ENCODE measurements around the gene JAZF1.
"Not testable (repeated sequence)": the region's sequence is repeated elsewhere in the genome, so short reads cannot be mapped to it uniquely, and the experiment has no call there.

Gene JAZF1

DNA sequence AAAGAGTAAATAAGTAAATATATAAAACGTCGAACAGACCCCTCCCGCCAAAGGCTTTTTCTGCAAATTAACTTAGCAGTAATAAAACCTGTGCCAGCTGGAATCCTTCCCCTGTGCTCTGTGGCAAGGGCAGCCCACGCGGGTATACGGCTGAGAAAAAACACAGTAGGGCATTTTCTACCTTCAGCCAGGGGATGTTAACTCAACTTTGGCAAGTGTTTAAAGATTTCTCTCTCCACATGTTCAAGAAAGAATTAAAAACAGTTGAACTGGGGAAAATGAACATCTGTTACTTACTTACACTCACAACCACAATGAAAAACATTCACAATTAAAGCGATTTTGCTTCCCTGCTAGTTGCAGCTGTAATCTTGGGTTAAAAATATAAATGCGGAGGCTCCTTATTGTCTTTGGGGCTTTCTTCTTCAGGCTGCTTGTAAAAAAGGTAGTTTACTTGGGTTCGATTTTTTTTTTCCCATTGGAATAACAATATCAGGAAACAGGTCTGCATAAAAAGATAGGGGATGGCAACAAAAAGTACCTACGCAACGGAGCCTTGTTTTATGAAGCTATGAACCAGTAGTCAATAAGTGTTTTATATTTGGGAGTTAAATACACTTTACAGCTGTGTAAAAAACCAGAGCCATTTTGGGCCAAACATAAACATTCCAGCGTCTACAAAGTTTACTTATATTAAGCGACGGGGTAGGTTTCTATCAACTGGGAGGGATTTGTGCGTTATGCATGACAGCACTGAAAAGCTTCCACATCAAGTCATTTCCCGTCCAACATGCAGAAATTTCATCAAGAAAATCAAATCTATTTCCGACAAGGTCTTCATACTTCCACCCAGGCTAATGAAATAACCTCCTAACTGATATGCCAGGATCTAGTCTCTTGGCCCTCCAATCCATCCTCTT is 308.0 kb downstream of the JAZF1 start:
- no peaks in the 10 kb centered on the region for H3K9me3 Mint-ChIP-seq
- H3K36me3 Mint-ChIP-seq, result peaks cover 18 to 32% of the 10 kb centered on the region in 2 donors
- ATAC-seq (replicated peaks), result no peak

DNA sequence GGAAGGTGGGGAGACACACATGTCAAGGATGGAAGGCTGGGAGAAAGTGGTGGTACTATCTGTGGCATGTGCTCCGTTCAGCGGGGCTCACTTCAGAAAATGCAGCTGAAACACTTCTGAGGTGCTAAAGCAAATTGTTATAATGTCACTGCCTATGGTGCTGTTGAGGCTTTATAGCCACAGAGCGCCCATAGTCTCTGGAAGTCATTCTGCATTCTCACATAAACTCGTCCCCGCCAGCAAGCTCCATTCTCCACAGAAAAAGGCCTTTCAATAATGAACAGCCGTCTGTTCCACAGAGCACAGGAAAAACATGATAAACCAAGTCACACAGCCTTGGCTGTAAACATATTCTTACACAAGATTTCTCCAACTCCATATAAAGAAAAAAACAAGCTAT is 308.7 kb downstream of the JAZF1 start:
- Mint-ChIP-seq H3K27me3 (no peaks in the 10 kb centered on the region), H3K27ac (no peak overlapping the region)
- ATAC-seq (replicated peaks), result no peak

More for the DNA sequence above, 308.0 kb downstream of the JAZF1 start:
- Mint-ChIP-seq H3K27ac (no peak overlapping the region), H3K27me3 (no peaks in the 10 kb centered on the region), H3K4me1 (peaks cover 0 to 5% of the 10 kb centered on the region in 2 donors), H3K4me3 (no peak overlapping the region)
- no peak for DNase-seq

DNA sequence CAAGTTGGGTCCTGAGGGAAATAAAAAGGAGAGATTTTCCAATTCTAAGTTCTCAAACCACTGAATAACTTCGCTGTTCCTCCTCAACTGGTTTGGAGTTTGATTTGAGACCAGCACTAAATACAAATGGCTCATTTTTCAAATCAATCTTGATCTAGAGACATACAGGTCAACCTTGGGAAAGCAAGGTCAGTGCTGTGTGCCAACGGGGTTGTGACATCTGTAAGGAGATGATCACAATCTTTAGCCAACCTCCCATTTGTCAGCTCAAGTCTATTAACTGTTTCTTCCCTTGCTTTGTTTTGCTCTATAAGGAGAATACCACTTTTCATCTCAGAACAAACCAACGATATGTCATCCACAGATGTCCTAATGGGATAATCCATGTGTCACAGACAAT is 309.5 kb downstream of the JAZF1 start:
- peaks cover 0 to 5% of the 10 kb centered on the region in 2 donors for H3K4me1 Mint-ChIP-seq
- no peak overlapping the region for H3K27ac Mint-ChIP-seq
- peaks cover 16 to 35% of the 10 kb centered on the region in 2 donors for H3K36me3 Mint-ChIP-seq
- DNase-seq (no peak), ATAC-seq (replicated peaks) (no peak)
- no peaks in the 10 kb centered on the region for H3K27me3 Mint-ChIP-seq
- H3K9me3 Mint-ChIP-seq, result no peaks in the 10 kb centered on the region
- no peak overlapping the region for H3K4me3 Mint-ChIP-seq

More for the DNA sequence above, 308.7 kb downstream of the JAZF1 start:
- Mint-ChIP-seq H3K4me1 (peaks cover 0 to 5% of the 10 kb centered on the region in 2 donors), H3K36me3 (peaks cover 16 to 31% of the 10 kb centered on the region in 2 donors), H3K9me3 (no peaks in the 10 kb centered on the region), H3K4me3 (no peak overlapping the region)
- DNase-seq, result no peak

DNA sequence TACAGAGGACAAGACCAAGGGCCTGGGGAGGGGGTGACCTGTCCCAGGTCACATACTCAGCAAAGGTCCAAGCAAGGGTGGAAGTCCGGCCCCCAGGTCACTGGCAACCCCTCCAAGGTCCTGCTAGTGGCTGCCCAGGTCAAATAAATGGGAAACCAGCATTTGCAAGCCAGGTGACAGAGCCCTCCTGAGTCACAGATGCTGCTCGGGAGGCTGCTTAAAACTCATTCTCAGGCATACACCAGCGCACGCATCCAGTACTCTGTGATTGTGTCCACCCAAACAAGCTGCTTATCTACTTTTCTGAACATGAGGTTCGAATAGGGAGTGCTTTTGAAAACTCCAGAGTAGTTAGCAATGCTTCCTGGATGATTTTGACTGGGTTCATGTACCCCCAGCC is 310.0 kb downstream of the JAZF1 start:
- H3K4me1 Mint-ChIP-seq, result peaks cover 0 to 5% of the 10 kb centered on the region in 2 donors
- ATAC-seq (replicated peaks) (no peak), DNase-seq (no peak)
- no peak overlapping the region for H3K4me3 Mint-ChIP-seq
- H3K36me3 Mint-ChIP-seq, result peaks cover 16 to 35% of the 10 kb centered on the region in 2 donors
- no peaks in the 10 kb centered on the region for H3K27me3 Mint-ChIP-seq
- no peak overlapping the region for H3K27ac Mint-ChIP-seq
- H3K9me3 Mint-ChIP-seq, result no peaks in the 10 kb centered on the region

DNA sequence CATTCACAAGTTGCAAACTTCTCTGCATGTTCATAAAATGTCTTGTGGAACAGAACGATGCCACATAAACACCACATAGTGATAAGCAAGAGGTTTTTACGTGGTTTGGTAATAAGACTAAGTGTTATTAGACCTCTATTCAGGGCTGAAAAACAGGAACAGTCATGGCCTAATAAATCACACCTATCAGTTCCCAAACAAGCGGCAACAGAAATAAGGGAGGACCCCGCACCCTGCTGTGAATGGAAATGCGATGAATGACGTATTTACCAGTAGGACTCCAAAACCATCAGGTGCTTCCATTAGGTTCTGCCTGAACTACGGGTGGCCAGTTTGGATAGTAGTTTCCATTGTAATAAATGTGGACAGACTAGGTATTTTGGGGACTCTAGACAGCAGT is 311.5 kb downstream of the JAZF1 start:
- H3K27me3 Mint-ChIP-seq, result no peaks in the 10 kb centered on the region
- ATAC-seq (replicated peaks) (no peak), DNase-seq (no peak)
- H3K27ac Mint-ChIP-seq, result no peak overlapping the region
- no peaks in the 10 kb centered on the region for H3K9me3 Mint-ChIP-seq
- H3K4me3 Mint-ChIP-seq, result no peak overlapping the region
- H3K4me1 Mint-ChIP-seq, result peaks cover 0 to 2% of the 10 kb centered on the region in 2 donors
- peaks cover 20 to 41% of the 10 kb centered on the region in 2 donors for H3K36me3 Mint-ChIP-seq

DNA sequence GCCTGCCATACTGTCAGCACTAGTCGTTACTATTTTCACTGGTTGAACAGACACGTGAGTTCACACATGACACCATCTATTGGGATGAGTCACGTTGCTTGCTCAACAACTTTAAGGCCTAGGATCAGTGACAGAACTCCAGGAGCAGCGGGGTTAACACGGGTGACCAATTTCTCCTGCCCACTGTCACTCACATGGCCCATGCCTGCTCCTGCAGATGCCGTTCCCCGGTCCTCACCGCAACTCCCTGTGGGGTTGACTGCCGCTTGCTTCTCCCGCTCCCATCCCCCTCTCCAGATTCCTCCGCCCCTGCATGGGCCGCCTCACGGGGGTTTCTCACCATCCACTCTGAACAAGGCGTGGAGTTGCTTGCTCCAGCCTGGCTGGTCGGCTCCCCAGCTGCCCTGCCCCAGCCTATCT is 312.5 kb downstream of the JAZF1 start:
- H3K4me3 Mint-ChIP-seq, result no peak overlapping the region
- no peak for ATAC-seq (replicated peaks)
- H3K27ac Mint-ChIP-seq, result no peak overlapping the region
- H3K27me3 Mint-ChIP-seq, result no peaks in the 10 kb centered on the region
- H3K36me3 Mint-ChIP-seq, result peaks cover 24 to 43% of the 10 kb centered on the region in 2 donors
- H3K9me3 Mint-ChIP-seq, result no peaks in the 10 kb centered on the region
- no peak for DNase-seq
- peaks cover 0 to 2% of the 10 kb centered on the region in 2 donors for H3K4me1 Mint-ChIP-seq

DNA sequence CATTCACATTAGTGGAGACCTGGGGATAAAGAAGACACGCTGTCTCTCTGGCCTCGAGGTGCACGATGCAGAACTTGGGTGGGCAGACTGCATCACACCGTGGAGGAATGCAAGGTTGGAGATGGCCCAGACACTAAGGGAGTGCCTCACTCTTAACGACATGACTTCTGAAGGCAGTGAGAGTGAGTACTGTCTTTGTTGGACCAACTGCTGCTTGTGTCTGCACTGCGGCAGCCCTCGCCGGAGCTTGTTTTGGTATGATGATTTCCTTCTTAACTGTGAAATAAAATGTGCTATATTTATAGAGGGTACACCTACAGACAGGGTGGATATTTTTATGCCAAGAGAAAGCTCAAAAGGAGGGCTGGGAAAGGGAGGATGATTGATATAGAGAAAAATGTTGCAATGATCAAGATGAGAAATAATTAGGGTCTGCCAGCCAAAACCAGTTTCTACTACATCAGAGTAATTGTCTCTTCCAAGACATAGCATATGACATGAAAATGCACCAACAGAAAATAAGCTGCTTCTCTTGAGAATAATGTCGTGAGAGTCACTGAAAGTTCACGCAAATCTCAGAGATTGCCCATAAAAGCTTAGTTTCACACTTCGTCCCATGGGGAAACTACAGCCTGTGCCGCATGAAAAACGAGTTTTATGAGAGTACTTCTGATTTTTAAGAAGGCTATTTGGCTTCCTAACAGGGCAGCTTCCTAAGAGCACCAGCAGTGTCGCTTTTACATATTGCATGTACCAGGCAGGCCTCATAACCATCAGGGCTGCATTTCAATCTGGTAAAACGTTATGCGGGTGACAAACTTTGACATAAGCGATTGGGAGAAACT is 313.5 kb downstream of the JAZF1 start:
- no peak for DNase-seq
- no peak for ATAC-seq (replicated peaks)

DNA sequence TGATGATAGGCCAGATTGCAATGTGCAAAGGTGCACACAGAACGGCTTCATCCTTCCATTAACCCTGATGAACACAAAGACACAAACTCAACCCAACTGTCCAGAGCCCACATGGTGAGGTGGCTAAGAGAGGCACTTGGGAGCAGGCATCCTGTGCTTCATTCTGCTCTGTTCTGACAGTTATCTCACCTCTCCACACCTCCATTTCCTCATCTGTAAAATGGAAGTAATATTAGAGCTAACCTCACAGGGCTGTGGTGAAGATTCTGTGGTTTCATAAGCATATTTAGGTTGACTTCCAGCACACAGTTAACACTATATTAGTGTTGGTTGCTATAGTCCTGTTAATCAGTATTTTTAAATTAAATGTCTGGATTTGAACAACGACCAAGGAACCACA is 314.3 kb downstream of the JAZF1 start:
- no peak for ATAC-seq (replicated peaks)
- H3K27me3 Mint-ChIP-seq, result no peaks in the 10 kb centered on the region

More for the DNA sequence above, 313.5 kb downstream of the JAZF1 start:
- H3K27me3 Mint-ChIP-seq, result no peaks in the 10 kb centered on the region
- no peak overlapping the region for H3K27ac Mint-ChIP-seq
- no peak overlapping the region for H3K4me3 Mint-ChIP-seq
- peaks cover 0 to 2% of the 10 kb centered on the region in 2 donors for H3K4me1 Mint-ChIP-seq
- peaks cover 27 to 50% of the 10 kb centered on the region in 2 donors for H3K36me3 Mint-ChIP-seq
- no peaks in the 10 kb centered on the region for H3K9me3 Mint-ChIP-seq

DNA sequence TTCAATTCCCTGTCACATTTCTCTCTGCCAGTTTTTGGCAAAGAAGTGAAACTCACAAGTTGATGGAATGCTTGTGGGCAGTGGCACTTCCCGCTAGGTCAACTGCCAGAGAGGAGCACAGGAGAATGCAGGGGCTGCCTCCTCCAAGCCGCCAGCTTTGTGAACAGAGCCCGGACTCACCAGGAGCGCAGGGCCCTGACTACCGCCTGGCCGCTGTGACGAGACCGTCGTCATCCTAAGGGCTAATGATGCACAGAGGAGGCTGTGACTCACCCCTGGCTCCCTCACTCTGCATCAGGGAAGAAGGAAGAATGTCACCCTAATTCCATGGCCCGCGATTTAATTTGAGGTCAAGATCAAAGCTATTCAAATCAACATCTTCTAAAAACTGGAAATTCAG is 316.7 kb downstream of the JAZF1 start:
- Mint-ChIP-seq H3K4me1 (peaks cover 5 to 17% of the 10 kb centered on the region in 2 donors), H3K36me3 (peaks cover 41 to 63% of the 10 kb centered on the region in 2 donors), H3K27ac (peak overlapping the region; percentile 56), H3K9me3 (peaks cover 4 to 6% of the 10 kb centered on the region in 2 donors), H3K4me3 (no peak overlapping the region), H3K27me3 (no peaks in the 10 kb centered on the region)
- DNase-seq (no peak), ATAC-seq (replicated peaks) (no peak)

More for the DNA sequence above, 314.3 kb downstream of the JAZF1 start:
- no peak for DNase-seq
- no peak overlapping the region for H3K27ac Mint-ChIP-seq
- peaks cover 2 to 5% of the 10 kb centered on the region in 2 donors for H3K4me1 Mint-ChIP-seq
- no peak overlapping the region for H3K4me3 Mint-ChIP-seq
- no peaks in the 10 kb centered on the region for H3K9me3 Mint-ChIP-seq
- peaks cover 31 to 56% of the 10 kb centered on the region in 2 donors for H3K36me3 Mint-ChIP-seq

DNA sequence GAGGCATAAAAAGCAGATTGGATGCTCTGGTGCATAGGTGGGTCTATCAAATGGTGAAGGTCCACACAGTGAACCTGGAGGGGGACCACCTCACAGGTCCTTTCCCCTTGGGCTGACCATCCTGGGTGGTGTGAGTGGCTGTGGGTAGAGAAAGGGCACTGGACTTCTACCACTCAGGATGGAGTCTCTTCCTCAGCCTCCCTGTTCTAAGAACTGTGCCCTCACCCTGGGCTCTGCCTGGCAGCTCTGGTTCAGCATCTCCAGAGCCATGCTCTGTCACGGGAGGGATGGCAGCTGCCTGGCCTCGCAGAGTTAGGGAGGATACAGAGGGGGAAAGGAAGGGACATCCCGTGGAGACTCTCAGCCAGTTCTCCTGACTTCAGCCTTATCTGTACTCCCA is 318.8 kb downstream of the JAZF1 start:
- ATAC-seq (replicated peaks) (no peak), DNase-seq (no peak)
- peaks cover 3 to 17% of the 10 kb centered on the region in 2 donors for H3K4me1 Mint-ChIP-seq
- H3K4me3 Mint-ChIP-seq, result no peak overlapping the region
- no peak overlapping the region for H3K27ac Mint-ChIP-seq
- H3K27me3 Mint-ChIP-seq, result no peaks in the 10 kb centered on the region
- peaks cover 6 to 9% of the 10 kb centered on the region in 2 donors for H3K9me3 Mint-ChIP-seq
- peaks cover 49 to 68% of the 10 kb centered on the region in 2 donors for H3K36me3 Mint-ChIP-seq

DNA sequence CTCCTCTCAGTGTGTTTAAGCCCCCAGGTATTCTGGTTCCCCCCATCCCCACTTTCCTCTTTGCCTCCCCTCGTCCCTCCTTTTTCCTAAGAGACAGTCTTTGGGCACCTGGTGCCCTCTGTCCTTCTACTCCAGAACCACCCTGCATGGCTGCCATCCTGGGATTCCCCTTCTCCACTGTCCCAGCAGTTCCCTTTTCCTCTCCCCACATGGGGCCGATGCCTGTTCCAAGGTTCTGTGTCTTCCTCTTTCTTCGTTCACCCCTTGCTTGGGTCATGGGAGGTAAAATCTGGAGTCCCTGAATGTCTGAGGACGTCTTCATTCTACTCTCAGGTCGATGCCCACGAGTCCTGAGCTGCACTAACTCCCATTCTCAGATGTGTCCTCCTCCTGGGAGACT is 319.8 kb downstream of the JAZF1 start:
- no peak overlapping the region for H3K27ac Mint-ChIP-seq
- H3K4me1 Mint-ChIP-seq, result peaks cover 3 to 17% of the 10 kb centered on the region in 2 donors
- peaks cover 6 to 9% of the 10 kb centered on the region in 2 donors for H3K9me3 Mint-ChIP-seq
- no peak for ATAC-seq (replicated peaks)
- peaks cover 58 to 75% of the 10 kb centered on the region in 2 donors for H3K36me3 Mint-ChIP-seq
- DNase-seq, result no peak
- H3K27me3 Mint-ChIP-seq, result no peaks in the 10 kb centered on the region
- H3K4me3 Mint-ChIP-seq, result no peak overlapping the region

DNA sequence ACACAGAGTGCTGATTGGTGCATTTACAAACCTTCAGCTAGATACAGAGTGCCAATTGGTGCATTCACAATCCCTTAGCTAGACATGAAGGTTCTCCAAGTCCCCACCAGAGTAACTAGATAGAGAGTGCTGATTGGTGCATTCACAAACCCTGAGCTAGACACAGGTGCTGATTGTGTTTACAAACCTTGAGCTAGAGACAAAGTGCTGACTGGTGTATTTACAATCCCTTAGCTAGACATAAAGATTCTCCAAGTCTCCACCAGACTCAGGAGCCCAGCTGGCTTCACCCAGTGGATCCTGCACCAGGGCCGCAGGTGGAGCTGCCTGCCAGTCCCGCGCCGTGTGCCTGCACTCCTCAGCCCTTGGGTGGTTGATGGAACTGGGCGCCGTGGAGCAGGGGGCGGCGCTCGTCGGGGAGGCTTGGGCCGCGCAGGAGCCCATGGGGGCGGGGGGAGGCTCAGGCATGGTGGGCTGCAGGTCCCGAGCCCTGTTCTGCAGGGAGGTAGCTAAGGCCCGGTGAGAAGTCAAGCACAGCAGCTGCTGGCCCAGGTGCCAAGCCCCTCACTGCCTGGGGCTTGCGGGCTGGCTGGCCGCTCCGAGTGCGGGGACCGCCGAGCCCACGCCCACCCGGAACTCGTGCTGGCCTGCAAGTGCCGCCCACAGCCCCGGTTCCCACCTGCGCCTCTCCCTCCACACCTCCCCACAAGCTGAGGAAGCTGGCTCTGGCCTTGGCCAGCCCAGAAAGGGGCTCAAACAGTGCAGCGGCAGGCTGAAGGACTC is 323.7 kb downstream of the JAZF1 start:
- H3K9me3 Mint-ChIP-seq, H3K4me3 Mint-ChIP-seq: not testable (repeated sequence)

DNA sequence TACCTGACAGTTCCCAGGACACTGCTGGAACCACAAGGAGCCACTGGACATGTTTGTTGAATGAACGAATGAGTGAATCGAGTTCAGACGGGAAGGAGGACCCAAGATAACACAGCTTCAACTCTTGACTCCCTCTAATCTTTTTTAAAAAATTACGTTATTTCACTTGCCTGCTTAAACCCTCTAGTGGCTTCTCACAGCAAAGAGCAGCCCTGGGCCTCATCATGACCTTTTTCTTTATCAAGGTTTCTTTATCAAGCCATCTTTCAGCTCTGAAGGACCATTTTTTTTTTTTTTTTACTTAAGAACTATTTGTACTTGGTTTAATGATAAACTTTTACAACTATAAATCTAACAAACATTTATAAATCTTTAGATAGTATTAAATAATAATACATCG is 330.1 kb downstream of the JAZF1 start:
- Mint-ChIP-seq H3K27me3 (no peaks in the 10 kb centered on the region), H3K27ac (no peak overlapping the region), H3K9me3 (peaks cover 0 to 3% of the 10 kb centered on the region in 2 donors), H3K4me3 (no peak overlapping the region), H3K36me3 (peaks cover 25 to 41% of the 10 kb centered on the region in 2 donors), H3K4me1 (peaks cover 2 to 10% of the 10 kb centered on the region in 2 donors)
- DNase-seq (no peak), ATAC-seq (replicated peaks) (no peak)

More for the DNA sequence above, 323.7 kb downstream of the JAZF1 start:
- not testable (repeated sequence) for ATAC-seq (replicated peaks); H3K27ac Mint-ChIP-seq; H3K27me3 Mint-ChIP-seq; DNase-seq
- Mint-ChIP-seq H3K36me3 (peaks cover 52 to 70% of the 10 kb centered on the region in 2 donors), H3K4me1 (peaks cover 3 to 27% of the 10 kb centered on the region in 2 donors)

All from stimulated activated naive B cell treated with anti-CD40 and anti-IgM and Interleukin-4, amounts not matched to agents 10 μg/mL and 1 μg/mL and 100 μg/mL, for 72 hours (primary cell).